Activated naive CD4-positive, alpha-beta T cell treated with anti-CD3 and anti-CD28 coated beads for 36 hours (primary cell): ENCODE data around the gene ADK. TPM values are rescaled to one million over a fixed set of nuclear protein-coding genes. Genes with fewer than 3 reads are reported as not detected.
A peak's percentile ranks its signal among the peaks of the same experiment; 100 is the strongest.
"Not testable (repeated sequence)": the region's sequence is repeated elsewhere in the genome, so short reads cannot be mapped to it uniquely, and the experiment has no call there.

Source experiments
- CTCF ChIA-PET: fragments of 350-600 bp; sonication (Branson Sonifier 250); formaldehyde crosslinking; loops from one replicate; lab custom pipeline; 2021; ENCODE audit warnings: antibody characterized with exemption; lab: Charles Lee
- DNase-seq: peaks from one replicate; pipeline ENCODE4 v3.0.0-alpha.2; 2020
- H3K27ac Mint-ChIP-seq: one replicate; pipeline ENCODE4 v1.8.0; 2021; ENCODE audit warnings: mild to moderate bottlenecking, mixed read lengths
- H3K27me3 Mint-ChIP-seq: one replicate; pipeline ENCODE4 v1.8.0; 2021; ENCODE audit warnings: low read depth, mixed read lengths
- H3K36me3 Mint-ChIP-seq: one replicate; pipeline ENCODE4 v1.8.0; 2021; ENCODE audit warnings: low read depth, mixed read lengths
- H3K4me1 Mint-ChIP-seq: one replicate; pipeline ENCODE4 v1.8.0; 2021; ENCODE audit warnings: low read depth, mixed read lengths
- H3K4me3 Mint-ChIP-seq: one replicate; pipeline ENCODE4 v1.8.0; 2021; ENCODE audit warnings: mild to moderate bottlenecking, moderate library complexity, mixed read lengths
- H3K9me3 Mint-ChIP-seq: one replicate; pipeline ENCODE4 v1.8.0; 2021; ENCODE audit warnings: mixed read lengths
- intact Hi-C: fragments of 100-400 bp; cut with micrococcal nuclease; formaldehyde crosslinking; loops from one replicate; pipeline ENCODE4 v1.15.1; 2023
- total RNA-seq, 2 experiments: library from RNA; stranded (reverse); gene quantifications; one replicate each; pipeline ENCODE4 v1.2.3, GENCODE V29; 2021

Gene ADK
- total RNA-seq, 2 experiments from 2014 or later, result 43.4 to 43.9 TPM

- H3K27me3 Mint-ChIP-seq, result no peaks in the 10 kb centered on the region
- H3K4me3 Mint-ChIP-seq, result no peak overlapping the region
- peak overlapping the region; percentile 56 for H3K27ac Mint-ChIP-seq
- peaks cover 8% of the 10 kb centered on the region for H3K36me3 Mint-ChIP-seq
- H3K4me1 Mint-ChIP-seq, result peaks cover 14% of the 10 kb centered on the region
- peak; percentile 27 for DNase-seq
- intact Hi-C loops, result no loop called here
- H3K9me3 Mint-ChIP-seq, result peaks cover 3% of the 10 kb centered on the region
- CTCF ChIA-PET, result no interaction called here
Observed at GRCh38 chr10:74558403-74558802, 407.4 kb downstream of the ADK start.

DNA sequence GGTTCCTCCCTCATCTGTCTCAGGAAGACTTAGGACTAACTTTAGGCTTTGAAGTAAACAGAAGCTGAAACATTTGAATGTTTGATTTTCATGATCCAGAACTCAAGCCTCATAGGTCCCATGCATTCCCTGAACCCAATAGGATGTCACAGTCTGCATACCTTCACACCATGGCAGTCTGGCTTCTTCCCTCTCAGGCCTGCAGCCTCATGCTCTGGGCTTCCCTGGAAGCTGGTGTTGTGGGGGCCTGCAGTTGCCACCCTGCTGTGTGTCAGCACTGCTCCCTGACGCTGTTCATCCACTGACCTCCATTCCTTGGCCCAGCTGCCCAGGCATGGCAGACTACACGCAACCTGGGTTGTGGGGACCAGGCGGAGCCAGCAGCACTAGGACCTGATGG lies 407.9 kb downstream of the ADK start:
- H3K4me3 Mint-ChIP-seq, result no peak overlapping the region
- H3K27ac Mint-ChIP-seq, result no peak overlapping the region
- H3K27me3 Mint-ChIP-seq, result no peaks in the 10 kb centered on the region
- intact Hi-C loops, result no loop called here
- peaks cover 3% of the 10 kb centered on the region for H3K9me3 Mint-ChIP-seq
- CTCF ChIA-PET, result interaction anchor here (0.8 to 1.2 kb wide), 3 partner anchors 16 to 463 kb away, joined by 3 to 4 read pairs (median 4); no protein-coding TSS in a partner anchor
- peaks cover 14% of the 10 kb centered on the region for H3K4me1 Mint-ChIP-seq
- H3K36me3 Mint-ChIP-seq, result peaks cover 8% of the 10 kb centered on the region
- DNase-seq, result no peak

DNA sequence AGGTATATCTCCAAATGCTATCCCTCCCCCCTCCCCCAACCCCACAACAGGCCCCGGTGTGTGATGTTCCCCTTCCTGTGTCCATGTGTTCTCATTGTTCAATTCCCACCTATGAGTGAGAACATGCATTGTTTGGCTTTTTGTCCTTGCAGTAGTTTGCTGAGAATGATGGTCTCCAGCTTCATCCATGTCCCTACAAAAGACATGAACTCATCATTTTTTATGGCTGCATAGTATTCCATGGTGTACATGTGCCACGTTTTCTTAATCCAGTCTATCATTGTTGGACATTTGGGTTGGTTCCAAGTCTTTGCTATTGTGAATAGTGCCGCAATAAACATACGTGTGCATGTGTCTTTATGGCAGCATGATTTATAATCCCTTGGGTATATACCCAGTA lies 417.9 kb downstream of the ADK start:
- H3K4me3 Mint-ChIP-seq, DNase-seq, H3K4me1 Mint-ChIP-seq, CTCF ChIA-PET, intact Hi-C loops, H3K27me3 Mint-ChIP-seq, H3K9me3 Mint-ChIP-seq, H3K27ac Mint-ChIP-seq: not testable (repeated sequence)
- H3K36me3 Mint-ChIP-seq, result peaks cover 15% of the 10 kb centered on the region

DNA sequence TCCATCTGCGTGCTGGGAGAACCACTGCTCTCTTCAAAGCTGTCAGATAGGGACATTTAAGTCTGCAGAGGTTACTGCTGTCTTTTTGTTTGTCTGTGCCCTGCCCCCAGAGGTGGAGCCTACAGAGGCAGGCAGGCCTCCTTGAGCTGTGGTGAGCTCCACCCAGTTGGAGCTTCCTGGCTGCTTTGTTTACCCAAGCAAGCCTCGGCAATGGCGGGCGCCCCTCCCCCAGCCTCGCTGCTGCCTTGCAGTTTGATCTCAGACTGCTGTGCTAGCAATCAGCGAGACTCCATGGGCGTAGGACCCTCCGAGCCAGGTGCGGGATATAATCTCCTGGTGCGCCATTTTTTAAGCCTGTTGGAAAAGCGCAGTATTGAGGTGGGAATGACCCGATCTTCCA lies 422.5 kb downstream of the ADK start:
- H3K4me3 Mint-ChIP-seq, CTCF ChIA-PET, DNase-seq, H3K27ac Mint-ChIP-seq, H3K9me3 Mint-ChIP-seq, intact Hi-C loops, H3K27me3 Mint-ChIP-seq: not testable (repeated sequence)
- peaks cover 16% of the 10 kb centered on the region for H3K4me1 Mint-ChIP-seq
- H3K36me3 Mint-ChIP-seq, result peaks cover 12% of the 10 kb centered on the region

DNA sequence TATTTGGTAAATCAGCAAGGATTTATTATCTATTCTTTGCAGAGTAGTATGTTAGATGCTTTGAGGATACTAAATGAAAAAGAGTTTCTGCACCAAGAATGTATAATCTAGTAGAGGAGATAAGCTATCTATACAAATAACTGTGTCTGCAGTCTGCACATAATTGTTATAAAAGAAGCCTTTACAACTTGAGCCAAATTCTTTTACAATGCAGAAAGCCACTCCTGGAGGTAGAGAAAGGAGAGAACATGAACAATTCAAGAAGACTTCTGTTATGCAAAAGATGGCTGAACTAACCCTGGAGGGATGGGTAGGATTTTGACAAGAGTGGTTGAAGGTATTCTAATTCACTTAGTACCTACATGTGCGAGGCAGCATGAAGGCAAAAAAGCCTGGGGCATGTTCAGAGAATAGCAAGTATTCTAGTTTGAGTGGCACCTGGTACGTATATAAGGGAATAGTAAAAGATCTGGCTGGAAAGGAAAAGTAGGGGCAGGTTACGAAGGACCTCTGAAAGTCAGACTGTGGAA lies 424.2 kb downstream of the ADK start:
- CTCF ChIA-PET, result no interaction called here
- DNase-seq, result no peak
- Mint-ChIP-seq H3K36me3 (peaks cover 15% of the 10 kb centered on the region), H3K4me1 (peaks cover 16% of the 10 kb centered on the region), H3K27me3 (no peaks in the 10 kb centered on the region), H3K9me3 (peaks cover 2% of the 10 kb centered on the region), H3K4me3 (no peak overlapping the region), H3K27ac (no peak overlapping the region)
- intact Hi-C loops, result no loop called here

DNA sequence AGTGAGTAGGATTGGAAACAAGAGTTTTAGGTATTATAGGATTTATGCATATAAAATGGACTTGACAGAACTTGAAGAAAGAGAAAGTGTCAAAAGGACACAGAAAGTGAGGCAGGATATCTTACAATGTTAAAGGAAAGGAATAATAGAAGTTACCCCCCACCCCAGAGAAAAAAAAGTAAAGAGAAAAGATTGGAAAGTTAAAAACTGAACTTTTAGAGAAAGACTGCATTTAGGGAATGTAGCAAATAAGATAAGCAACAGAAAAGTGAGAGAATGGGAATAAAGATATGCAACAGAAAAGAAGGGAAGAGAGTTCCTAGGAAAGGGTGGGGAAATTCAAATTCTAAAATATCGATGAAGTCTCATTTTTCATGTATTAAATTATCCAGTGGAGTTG lies 424.9 kb downstream of the ADK start:
- H3K27ac Mint-ChIP-seq, result no peak overlapping the region
- peaks cover 18% of the 10 kb centered on the region for H3K36me3 Mint-ChIP-seq
- H3K4me3 Mint-ChIP-seq, result no peak overlapping the region
- no peaks in the 10 kb centered on the region for H3K27me3 Mint-ChIP-seq
- intact Hi-C loops, result no loop called here
- peaks cover 16% of the 10 kb centered on the region for H3K4me1 Mint-ChIP-seq
- peaks cover 5% of the 10 kb centered on the region for H3K9me3 Mint-ChIP-seq
- DNase-seq, result no peak
- CTCF ChIA-PET, result no interaction called here

- CTCF ChIA-PET, result no interaction called here
- Mint-ChIP-seq H3K4me3 (no peak overlapping the region), H3K27ac (no peak overlapping the region), H3K36me3 (peaks cover 21% of the 10 kb centered on the region), H3K27me3 (no peaks in the 10 kb centered on the region), H3K4me1 (peaks cover 22% of the 10 kb centered on the region), H3K9me3 (peaks cover 8% of the 10 kb centered on the region)
- intact Hi-C loops, result no loop called here
- DNase-seq, result no peak
Observed at GRCh38 chr10:74576586-74576985, 425.6 kb downstream of the ADK start.

DNA sequence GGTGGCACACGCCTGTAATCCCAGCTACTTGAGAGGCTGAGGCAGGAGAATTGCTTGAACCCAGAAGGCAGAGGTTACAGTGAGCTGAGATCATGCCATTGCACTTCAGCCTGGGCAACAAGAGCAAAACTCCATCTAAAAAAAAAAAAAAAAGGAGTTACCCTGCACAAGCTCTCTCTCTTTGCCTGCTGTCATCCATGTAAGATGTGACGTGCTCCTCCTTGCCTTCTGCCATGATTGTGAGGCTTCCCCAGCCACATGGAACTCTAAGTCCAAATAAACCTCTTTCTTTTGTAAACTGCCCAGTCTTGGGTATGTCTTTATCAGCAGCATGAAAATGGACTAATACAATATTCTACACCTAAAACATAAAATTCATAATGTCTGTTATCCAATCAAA lies 429.4 kb downstream of the ADK start:
- H3K27me3 Mint-ChIP-seq, H3K9me3 Mint-ChIP-seq, H3K4me3 Mint-ChIP-seq, DNase-seq: not testable (repeated sequence)
- Mint-ChIP-seq H3K27ac (peak overlapping the region; percentile 72), H3K36me3 (peaks cover 12% of the 10 kb centered on the region), H3K4me1 (peaks cover 42% of the 10 kb centered on the region)
- intact Hi-C loops, result loop anchor here (10.0 kb wide), 1 partner anchor 956 kb away; no protein-coding TSS in a partner anchor
- CTCF ChIA-PET, result interaction anchor here (1.2 kb wide), 1 partner anchor 19 kb away, joined by 4 read pairs; no protein-coding TSS in a partner anchor

DNA sequence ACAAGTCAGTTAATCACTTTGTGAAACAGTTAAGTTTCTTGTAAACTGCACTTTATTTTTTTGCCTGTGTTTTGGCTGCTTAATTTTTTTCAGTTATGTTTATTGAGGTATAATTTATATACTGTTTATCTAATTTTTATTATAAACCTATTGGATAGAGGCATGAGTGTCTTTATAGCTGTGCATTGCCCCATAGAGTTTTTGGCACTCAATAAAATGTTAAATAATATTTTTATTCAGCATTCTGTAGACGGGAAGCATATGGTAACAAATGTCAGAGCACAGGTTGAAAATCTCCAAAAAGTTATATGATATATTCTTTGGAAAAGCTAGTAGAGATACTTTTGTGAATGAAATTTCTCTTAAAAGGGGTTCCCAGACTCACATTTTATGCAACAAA lies 431.5 kb downstream of the ADK start:
- Mint-ChIP-seq H3K27me3 (no peaks in the 10 kb centered on the region), H3K27ac (no peak overlapping the region), H3K36me3 (peaks cover 12% of the 10 kb centered on the region), H3K4me3 (no peak overlapping the region), H3K9me3 (peaks cover 6% of the 10 kb centered on the region), H3K4me1 (peaks cover 43% of the 10 kb centered on the region)
- DNase-seq, result no peak
- intact Hi-C loops, result loop anchor here (10.0 kb wide), 1 partner anchor 958 kb away; no protein-coding TSS in a partner anchor
- CTCF ChIA-PET, result no interaction called here

GRCh38 chr10:74585231-74586087 lies 434.4 kb downstream of the ADK start:
- intact Hi-C loops, result loop anchor here (1.0 to 10.0 kb wide), 19 partner anchors 85 to 961 kb away; partner anchors contain the start of genes ADK, COMTD1, KAT6B and SAMD8
- H3K27ac Mint-ChIP-seq, result peak overlapping the region; percentile 96
- peaks cover 6% of the 10 kb centered on the region for H3K9me3 Mint-ChIP-seq
- peaks cover 63% of the 10 kb centered on the region for H3K4me1 Mint-ChIP-seq
- peaks cover 9% of the 10 kb centered on the region for H3K36me3 Mint-ChIP-seq
- CTCF ChIA-PET, result interaction anchor here (0.8 to 1.9 kb wide), 3 partner anchors 26 to 596 kb away, joined by 3 to 6 read pairs (median 4); no protein-coding TSS in a partner anchor
- DNase-seq, result peak; percentile 67
- H3K27me3 Mint-ChIP-seq, result no peaks in the 10 kb centered on the region
- peak overlapping the region; percentile 72 for H3K4me3 Mint-ChIP-seq

- intact Hi-C loops, result loop anchor here (1.0 to 10.0 kb wide), 5 partner anchors 268 to 961 kb away; no protein-coding TSS in a partner anchor
Observed at GRCh38 chr10:74586088-74586585, 435.1 kb downstream of the ADK start.

More at GRCh38 chr10:74586088-74586585, 435.1 kb downstream of the ADK start:
- Mint-ChIP-seq H3K27ac (peak overlapping the region; percentile 96), H3K27me3 (no peaks in the 10 kb centered on the region), H3K36me3 (peaks cover 4% of the 10 kb centered on the region), H3K9me3 (peaks cover 3% of the 10 kb centered on the region), H3K4me3 (peak overlapping the region; percentile 72), H3K4me1 (peaks cover 62% of the 10 kb centered on the region)
- peak; percentile 35 for DNase-seq
- CTCF ChIA-PET, result interaction anchor here (0.7 to 1.9 kb wide), 2 partner anchors 151 to 434 kb away, joined by 3 to 6 read pairs; no protein-coding TSS in a partner anchor
